ENCODE measurements around the gene YWHAQ.

Gene YWHAQ

GRCh38 chr2:9565436-9566153, 65.2 kb downstream of the YWHAQ start (continued):
- TF ChIP-seq CSRNP3 (CRISPR knock-in tag; IDR thresholded peaks at IDR 0.05) = no peak
- no peak for TF ChIP-seq ZC3H10 (CRISPR knock-in tag; IDR thresholded peaks at IDR 0.05)

GRCh38 chr2:9560628-9561027, 70.2 kb downstream of the YWHAQ start:
- TF ChIP-seq GLIS3 (CRISPR knock-in tag; IDR thresholded peaks at IDR 0.05) (no peak), SNAI2 (CRISPR knock-in tag; IDR thresholded peaks at IDR 0.05) (no peak)
- no peak for ATAC-seq

- no peak for ATAC-seq
- TF ChIP-seq GLIS3 (CRISPR knock-in tag; IDR thresholded peaks at IDR 0.05) = no peak
- TF ChIP-seq ZNF8 (CRISPR knock-in tag; IDR thresholded peaks at IDR 0.05) = no peak
- TF ChIP-seq TSHZ2 (CRISPR knock-in tag; IDR thresholded peaks at IDR 0.05) = no peak
- TF ChIP-seq PATZ1 (CRISPR knock-in tag; IDR thresholded peaks at IDR 0.05; ENCODE audit: borderline replicate concordance) = no peak
Observed at GRCh38 chr2:9558948-9559381, 71.8 kb downstream of the YWHAQ start.

DNA sequence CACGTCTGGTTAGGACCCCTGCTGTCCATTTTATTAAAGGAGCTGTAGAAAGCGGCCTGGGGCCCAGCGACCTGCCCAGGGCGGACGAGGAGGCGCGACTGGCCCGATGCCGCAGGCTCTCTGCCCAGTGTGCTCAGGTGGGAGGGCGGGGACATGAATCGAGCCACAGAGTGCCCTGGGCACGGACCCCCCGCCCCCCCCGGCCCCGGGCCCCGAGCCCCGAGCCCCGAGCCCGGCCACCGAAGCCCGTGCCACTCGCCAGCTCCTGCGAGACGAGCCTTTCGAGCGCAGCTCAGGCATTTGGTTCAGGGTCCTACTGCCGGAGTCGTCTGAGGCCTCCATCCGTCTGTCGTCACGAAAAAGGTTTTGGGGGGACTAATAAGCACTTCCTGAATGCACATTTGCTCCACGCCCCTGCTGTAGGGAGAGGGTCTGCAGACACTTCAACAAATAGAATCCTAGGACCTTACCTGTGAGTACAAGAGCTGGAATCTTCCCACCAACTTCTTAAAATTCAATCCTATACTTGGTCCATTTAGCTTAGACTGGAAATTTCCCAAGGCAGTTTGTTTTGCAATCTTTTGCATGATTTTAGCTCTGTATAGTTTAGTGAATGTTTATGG, 74.6 kb downstream of the YWHAQ start:
- TF ChIP-seq ZC3H10 (CRISPR knock-in tag; IDR thresholded peaks at IDR 0.05) (no peak), TSHZ2 (CRISPR knock-in tag; IDR thresholded peaks at IDR 0.05) (no peak; the same call in 1 of the 2 replicates), ZNF70 (CRISPR knock-in tag; IDR thresholded peaks at IDR 0.05) (no peak), ESRRG (CRISPR knock-in tag; IDR thresholded peaks at IDR 0.05) (peak; percentile 86), CSDC2 (CRISPR knock-in tag; IDR thresholded peaks at IDR 0.05) (no peak), PPARA (CRISPR knock-in tag; IDR thresholded peaks at IDR 0.05; ENCODE audit: borderline replicate concordance) (no peak), ZNF8 (CRISPR knock-in tag; IDR thresholded peaks at IDR 0.05) (peak; percentile 33; the same call in 1 of the 2 replicates), BACH2 (CRISPR knock-in tag; IDR thresholded peaks at IDR 0.05; ENCODE audit: borderline replicate concordance) (no peak), ARNTL (CRISPR knock-in tag; IDR thresholded peaks at IDR 0.05; ENCODE audit: borderline replicate concordance, low read depth) (no peak), RARB (CRISPR knock-in tag; IDR thresholded peaks at IDR 0.05) (no peak), OSR1 (CRISPR knock-in tag; IDR thresholded peaks at IDR 0.05) (no peak), ZFP30 (CRISPR knock-in tag; IDR thresholded peaks at IDR 0.05) (no peak), ZNF565 (CRISPR knock-in tag; conservative IDR thresholded peaks at IDR 0.05; ENCODE audit: low read depth) (no peak), SNAI2 (CRISPR knock-in tag; IDR thresholded peaks at IDR 0.05) (no peak)
- peak; percentile 29 for ATAC-seq

Measured in SK-N-SH treated with all-trans-retinoic acid at 6 μM for 48 hours (cell line).